Trophoblast cell (in vitro differentiated cells and primary cell): ENCODE measurements around the gene NOP9. TPM values are rescaled to one million over a fixed set of nuclear protein-coding genes. Genes with fewer than 3 reads are reported as not detected.
A peak's percentile ranks its signal among the peaks of the same experiment; 100 is the strongest.

Experiments
- DNase-seq, 2 donors: peaks; one replicate each; pipeline ENCODE4 v3.0.0-alpha.2; 2016
- H2AFZ ChIP-seq: 2 replicates; pipeline ENCODE4 v1.6.1; 2013; ENCODE audit warnings: low read length, moderate library complexity, mild to moderate bottlenecking; ENCODE audit not compliant: insufficient read depth, poor library complexity
- H2AK5ac ChIP-seq: 2 replicates; pipeline ENCODE4 v1.6.1; 2013; ENCODE audit warnings: mild to moderate bottlenecking, low read length
- H2BK120ac ChIP-seq: 2 replicates; pipeline ENCODE4 v1.6.1; 2013; ENCODE audit warnings: low read length, mild to moderate bottlenecking, moderate library complexity; ENCODE audit not compliant: insufficient read depth, poor library complexity
- H2BK12ac ChIP-seq: 2 replicates; pipeline ENCODE4 v1.6.1; 2013; ENCODE audit warnings: mild to moderate bottlenecking, low read length, moderate library complexity
- H2BK5ac ChIP-seq: 2 replicates; pipeline ENCODE4 v1.6.1; 2013; ENCODE audit warnings: low read length, low read depth, moderate library complexity, mild to moderate bottlenecking; ENCODE audit not compliant: poor library complexity
- H3K14ac ChIP-seq: 2 replicates; pipeline ENCODE4 v1.6.1; 2013; ENCODE audit warnings: mild to moderate bottlenecking, low read length
- H3K18ac ChIP-seq: 2 replicates; pipeline ENCODE4 v1.6.1; 2013; ENCODE audit warnings: mild to moderate bottlenecking, low read length
- H3K23ac ChIP-seq: 2 replicates; pipeline ENCODE4 v1.6.1; 2013; ENCODE audit warnings: low read length
- H3K27ac ChIP-seq: 2 replicates; pipeline ENCODE4 v1.5.1; 2013; ENCODE audit warnings: low read depth, mild to moderate bottlenecking, inconsistent platforms, low read length, moderate library complexity
- H3K27me3 ChIP-seq: 2 replicates; pipeline ENCODE4 v1.6.1; 2013; ENCODE audit warnings: inconsistent platforms, mild to moderate bottlenecking, low read length, moderate library complexity; ENCODE audit not compliant: insufficient read depth
- H3K36me3 ChIP-seq, 2 experiments: 1 replicate in 1 of 2; 2 replicates in 1 of 2; pipeline ENCODE4 v1.6.1; 2013; ENCODE audit warnings: low read length in 2 of 2, mild to moderate bottlenecking in 2 of 2, moderate library complexity in 1 of 2; ENCODE audit not compliant: insufficient read depth in 2 of 2, control insufficient read depth in 1 of 2
- H3K4ac ChIP-seq: 2 replicates; pipeline ENCODE4 v1.6.1; 2013; ENCODE audit warnings: low read depth, mild to moderate bottlenecking, low read length, moderate library complexity
- H3K4me1 ChIP-seq, 2 experiments: 1 replicate in 1 of 2; 2 replicates in 1 of 2; pipeline ENCODE4 v1.6.1; 2013; ENCODE audit warnings: low read length in 2 of 2, mild to moderate bottlenecking in 2 of 2, moderate library complexity in 1 of 2; ENCODE audit not compliant: insufficient read depth in 2 of 2, control insufficient read depth in 1 of 2
- H3K4me2 ChIP-seq: 2 replicates; pipeline ENCODE4 v1.6.1; 2013; ENCODE audit warnings: inconsistent platforms, mild to moderate bottlenecking, low read length, moderate library complexity
- H3K4me3 ChIP-seq: 2 replicates; pipeline ENCODE4 v1.5.1; 2013; ENCODE audit warnings: mild to moderate bottlenecking, low read depth, low read length, inconsistent platforms
- H3K79me1 ChIP-seq: one replicate; pipeline ENCODE4 v1.6.1; 2013; ENCODE audit warnings: low read length
- H3K79me2 ChIP-seq: 2 replicates; pipeline ENCODE4 v1.6.1; 2013; ENCODE audit warnings: low read length, mild to moderate bottlenecking; ENCODE audit not compliant: control insufficient read depth, insufficient read depth, poor library complexity
- H3K9ac ChIP-seq: 2 replicates; pipeline ENCODE4 v1.6.1; 2013; ENCODE audit warnings: mild to moderate bottlenecking, low read length
- H3K9me3 ChIP-seq: 2 replicates; pipeline ENCODE4 v1.6.1; 2013; ENCODE audit warnings: low read depth, mild to moderate bottlenecking, control low read depth, inconsistent platforms, low read length; ENCODE audit not compliant: insufficient read depth
- H4K12ac ChIP-seq: 2 replicates; pipeline ENCODE4 v1.6.1; 2013; ENCODE audit warnings: low read depth, mild to moderate bottlenecking, low read length, moderate library complexity
- H4K8ac ChIP-seq: 2 replicates; pipeline ENCODE4 v1.6.1; 2013; ENCODE audit warnings: low read depth, mild to moderate bottlenecking, low read length, moderate library complexity
- H4K91ac ChIP-seq: one replicate; pipeline ENCODE4 v1.6.1; 2013; ENCODE audit warnings: low read depth, mild to moderate bottlenecking, low read length, moderate library complexity
- WGBS: extraction: QIAGEN DNeasy Blood & Tissue Kit; methylation state at CpG from one replicate; pipeline ENCODE4 v1.1.7; 2013; ENCODE audit warnings: missing lambda C conversion rate; ENCODE audit not compliant: insufficient read length, insufficient coverage; ENCODE audit errors: extremely low coverage; 5-methylcytosine and 5-hydroxymethylcytosine counted together
- polyA plus RNA-seq: library from polyadenylated mRNA; stranded (reverse); fragments of 200-250 nt; gene quantifications from 2 replicates; pipeline ENCODE4 v1.2.3, GENCODE V29; 2013

NOP9 gene, protein sequence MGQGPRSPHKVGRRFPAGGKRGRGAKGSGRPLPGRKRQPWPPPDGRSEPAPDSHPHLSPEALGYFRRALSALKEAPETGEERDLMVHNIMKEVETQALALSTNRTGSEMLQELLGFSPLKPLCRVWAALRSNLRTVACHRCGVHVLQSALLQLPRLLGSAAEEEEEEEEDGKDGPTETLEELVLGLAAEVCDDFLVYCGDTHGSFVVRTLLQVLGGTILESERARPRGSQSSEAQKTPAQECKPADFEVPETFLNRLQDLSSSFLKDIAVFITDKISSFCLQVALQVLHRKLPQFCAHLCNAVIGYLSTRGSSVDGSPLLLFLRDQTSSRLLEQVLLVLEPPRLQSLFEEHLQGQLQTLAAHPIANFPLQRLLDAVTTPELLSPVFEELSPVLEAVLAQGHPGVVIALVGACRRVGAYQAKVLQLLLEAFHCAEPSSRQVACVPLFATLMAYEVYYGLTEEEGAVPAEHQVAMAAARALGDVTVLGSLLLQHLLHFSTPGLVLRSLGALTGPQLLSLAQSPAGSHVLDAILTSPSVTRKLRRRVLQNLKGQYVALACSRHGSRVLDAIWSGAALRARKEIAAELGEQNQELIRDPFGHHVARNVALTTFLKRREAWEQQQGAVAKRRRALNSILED
- polyA plus RNA-seq, result 10.5 TPM in 2 replicates

DNA sequence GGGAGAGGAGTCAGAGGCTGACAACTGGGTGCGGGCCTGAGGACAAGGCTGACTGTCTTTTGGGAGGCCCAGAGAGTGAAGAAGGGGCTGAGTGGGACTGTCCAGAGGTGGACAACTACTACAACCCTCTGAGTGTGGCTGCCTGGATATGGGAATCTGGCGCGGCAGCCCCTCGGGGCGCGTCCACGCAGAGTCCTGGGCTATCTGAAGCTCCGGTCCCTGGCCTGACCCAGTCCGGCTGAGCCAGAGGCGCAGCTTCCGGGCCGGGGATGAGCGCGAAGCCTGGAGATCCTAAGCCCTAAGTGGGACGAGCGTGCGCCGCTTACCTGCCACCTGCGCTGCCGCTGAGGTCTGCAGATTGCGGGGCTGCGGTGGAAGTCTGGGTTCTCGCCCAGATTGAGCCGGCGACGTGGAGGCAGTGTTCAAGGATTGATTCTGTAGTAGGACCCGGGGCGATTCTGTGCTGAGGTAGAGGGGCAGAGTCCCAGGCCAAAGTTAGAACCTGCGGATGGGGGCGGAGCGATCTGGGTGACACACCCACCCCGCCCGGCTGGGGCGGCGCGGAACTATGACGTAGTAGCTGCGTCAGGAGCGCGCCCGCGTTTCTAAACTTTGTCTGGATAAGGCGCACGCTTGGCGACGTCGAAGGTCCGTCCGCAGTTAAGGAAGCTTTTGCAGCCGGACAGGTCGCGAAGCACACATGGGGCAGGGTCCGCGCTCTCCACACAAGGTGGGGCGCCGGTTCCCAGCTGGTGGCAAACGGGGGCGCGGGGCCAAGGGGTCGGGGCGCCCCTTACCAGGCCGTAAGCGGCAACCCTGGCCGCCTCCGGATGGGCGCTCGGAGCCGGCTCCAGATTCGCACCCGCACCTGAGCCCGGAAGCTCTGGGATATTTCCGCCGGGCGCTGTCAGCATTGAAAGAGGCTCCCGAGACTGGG, at the start of gene NOP9, which contains the start of gene DHRS1:
NOP9 (plus strand) TSS at position 596 of the 937 bp plus-strand sequence; CDS start at position 701, 105 bp downstream.
DHRS1 (minus strand) TSS at position 526 of the 937 bp plus-strand sequence. CDS start 674 bp downstream, outside the sequence.
- H3K4ac ChIP-seq, result peak within 1 kb of the TSS; percentile 39
- H3K36me3 ChIP-seq, result peaks cover 27 to 40% of the 10 kb centered on the region in 2 experiments
- WGBS, result no CpG with 5 or more reads among the region's 75 CpGs
- no peaks in the 10 kb centered on the region for H3K27me3 ChIP-seq
- H3K18ac ChIP-seq, result peak within 1 kb of the TSS; percentile 86
- H2BK12ac ChIP-seq, result no peak within 1 kb of the TSS
- peak within 1 kb of the TSS; percentile 47 for H3K27ac ChIP-seq
- peak within 1 kb of the TSS; percentile 84 for H3K4me3 ChIP-seq
- peak within 1 kb of the TSS; percentile 46 for H3K14ac ChIP-seq
- H2BK120ac ChIP-seq, result no peak within 1 kb of the TSS
- peak within 1 kb of the TSS; percentile 81 for H4K8ac ChIP-seq
- H3K9me3 ChIP-seq, result no peaks in the 10 kb centered on the region
- peak within 1 kb of the TSS; percentile 38 for H2BK5ac ChIP-seq
- H3K79me2 ChIP-seq, result peaks cover 9% of the 10 kb centered on the region
- H3K79me1 ChIP-seq, result peaks cover 3% of the 10 kb centered on the region
- peak within 1 kb of the TSS; percentile 89 for H3K9ac ChIP-seq
- peak within 1 kb of the TSS; percentile 93 for H2AFZ ChIP-seq
- H3K4me1 ChIP-seq, result peaks cover 11 to 14% of the 10 kb centered on the region in 2 experiments
- H3K23ac ChIP-seq, result peak within 1 kb of the TSS; percentile 40
- H4K91ac ChIP-seq, result peak within 1 kb of the TSS; percentile 33
- H2AK5ac ChIP-seq, result peak within 1 kb of the TSS; percentile 42
- peak within 1 kb of the TSS; percentile 79 for H3K4me2 ChIP-seq
- peak within 1 kb of the TSS; percentile 81 for H4K12ac ChIP-seq
- DNase-seq, result peak; percentile 91 to 98

DNA sequence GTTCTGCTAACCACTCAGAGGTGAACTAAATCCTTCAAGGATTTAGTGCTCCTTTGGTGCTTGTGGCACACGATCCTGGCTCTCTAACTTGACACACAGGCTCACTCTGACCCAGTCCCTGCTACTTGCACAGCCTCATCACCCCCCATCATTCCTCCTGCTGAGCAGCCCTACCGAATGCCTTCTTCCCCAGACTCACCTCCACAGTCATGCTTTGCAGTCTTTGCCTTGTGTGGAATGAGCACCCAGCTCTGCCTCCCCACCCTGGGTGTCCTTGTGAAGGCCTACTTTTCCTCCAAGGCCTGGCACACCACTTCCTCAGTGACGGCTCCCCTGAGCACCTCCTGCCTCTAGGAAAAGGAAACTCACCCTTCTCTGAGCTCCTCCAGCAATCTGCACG, 49.3 kb upstream of the NOP9 start:
- Histone ChIP-seq H3K4me3 (no peak overlapping the region), H3K14ac (no peak overlapping the region), H3K4ac (no peak overlapping the region), H2BK120ac (no peak overlapping the region), H2AK5ac (no peak overlapping the region), H3K9ac (no peak overlapping the region), H4K91ac (no peak overlapping the region), H3K9me3 (no peaks in the 10 kb centered on the region), H3K36me3 (peaks cover 42 to 49% of the 10 kb centered on the region in 2 experiments), H3K27ac (no peak overlapping the region), H4K8ac (no peak overlapping the region), H3K4me2 (no peak overlapping the region), H3K18ac (no peak overlapping the region), H3K79me1 (peaks cover 3% of the 10 kb centered on the region), H3K79me2 (no peaks in the 10 kb centered on the region), H2AFZ (no peak overlapping the region), H2BK5ac (no peak overlapping the region), H2BK12ac (no peak overlapping the region), H3K27me3 (no peaks in the 10 kb centered on the region), H3K4me1 (peaks cover 3 to 4% of the 10 kb centered on the region in 2 experiments), H3K23ac (no peak overlapping the region), H4K12ac (no peak overlapping the region)
- WGBS, result no CpG with 5 or more reads among the region's 4 CpGs
- DNase-seq, result no peak

DNA sequence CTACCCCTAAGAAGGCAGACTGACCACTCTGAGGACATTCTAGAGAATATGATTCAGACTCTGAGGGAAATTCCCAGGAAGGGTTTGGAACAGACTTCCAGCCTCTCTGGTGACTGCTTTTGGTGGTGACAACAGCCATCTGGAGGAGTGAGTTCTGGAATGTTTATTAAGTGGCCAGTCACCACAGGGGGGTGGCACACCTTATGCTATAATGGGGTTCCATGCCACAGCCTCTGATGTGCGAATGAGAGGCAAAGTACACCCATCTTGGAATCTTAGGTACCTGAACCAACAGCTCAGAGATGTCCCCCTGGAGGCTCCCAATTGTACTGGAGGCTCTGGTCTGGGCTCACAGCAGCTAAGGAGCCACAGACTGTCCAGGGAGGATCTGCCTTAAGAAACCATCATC, 47.8 kb upstream of the NOP9 start:
- H3K79me2 ChIP-seq, result no peaks in the 10 kb centered on the region
- peaks cover 1% of the 10 kb centered on the region for H3K9me3 ChIP-seq
- H3K4me3 ChIP-seq, result no peak overlapping the region
- no peak overlapping the region for H3K4ac ChIP-seq
- whole genome bisulfite sequencing, result no CpG with 5 or more reads among the region's 1 CpG
- H3K9ac ChIP-seq, result no peak overlapping the region
- peaks cover 53 to 61% of the 10 kb centered on the region in 2 experiments for H3K36me3 ChIP-seq
- H3K14ac ChIP-seq, result no peak overlapping the region
- H4K91ac ChIP-seq, result peak overlapping the region; percentile 53
- H2BK5ac ChIP-seq, result no peak overlapping the region
- H3K27ac ChIP-seq, result peak overlapping the region; percentile 1
- peaks cover 3 to 4% of the 10 kb centered on the region in 2 experiments for H3K4me1 ChIP-seq
- no peak overlapping the region for H2BK12ac ChIP-seq
- no peak overlapping the region for H3K23ac ChIP-seq
- H4K12ac ChIP-seq, result no peak overlapping the region
- H2AK5ac ChIP-seq, result no peak overlapping the region
- H4K8ac ChIP-seq, result no peak overlapping the region
- H2BK120ac ChIP-seq, result no peak overlapping the region
- H2AFZ ChIP-seq, result no peak overlapping the region
- H3K4me2 ChIP-seq, result no peak overlapping the region
- peaks cover 3% of the 10 kb centered on the region for H3K79me1 ChIP-seq
- peak in 1 of 2 donors; percentile 18 for DNase-seq
- H3K27me3 ChIP-seq, result no peaks in the 10 kb centered on the region
- H3K18ac ChIP-seq, result no peak overlapping the region
